DOHH2 (cell line): ENCODE results near the gene LOXL4.

Experiments
- H3F3A ChIP-seq: fragments of 200-600 bp; sonication (generic), shearing (Covaris generic); 2 replicates; pipeline ENCODE4 v1.6.0; 2016; ENCODE audit warnings: antibody characterized with exemption, mild to moderate bottlenecking; ENCODE audit not compliant: control insufficient read depth, insufficient read depth
- H3K27ac ChIP-seq: fragments of 200-600 bp; sonication (generic); 2 replicates; pipeline ENCODE4 v1.5.1; 2014; ENCODE audit warnings: low read depth, mild to moderate bottlenecking, low read length, moderate library complexity
- H3K27me3 ChIP-seq: fragments of 200-600 bp; sonication (generic); 2 replicates; pipeline ENCODE4 v1.6.1; 2014; ENCODE audit warnings: mild to moderate bottlenecking, low read length, mixed read lengths; ENCODE audit not compliant: control insufficient read depth
- H3K36me3 ChIP-seq: fragments of 200-600 bp; sonication (generic); 2 replicates; pipeline ENCODE4 v1.6.1; 2014; ENCODE audit warnings: mild to moderate bottlenecking, low read length, moderate library complexity, mixed read lengths; ENCODE audit not compliant: control insufficient read depth
- H3K4me1 ChIP-seq: fragments of 200-600 bp; sonication (generic); 2 replicates; pipeline ENCODE4 v1.6.1; 2014; ENCODE audit warnings: mild to moderate bottlenecking, low read length, mixed read lengths; ENCODE audit not compliant: control insufficient read depth
- H3K4me2 ChIP-seq: fragments of 200-600 bp; sonication (generic); 2 replicates; pipeline ENCODE4 v1.6.0; 2014; ENCODE audit warnings: mild to moderate bottlenecking, low read length, moderate library complexity
- H3K4me3 ChIP-seq: fragments of 200-600 bp; sonication (generic); 2 replicates; pipeline ENCODE4 v1.5.1; 2014; ENCODE audit warnings: mild to moderate bottlenecking, low read length, mixed read lengths
- H3K79me2 ChIP-seq: fragments of 200-600 bp; sonication (generic); 2 replicates; pipeline ENCODE4 v1.6.1; 2014; ENCODE audit warnings: mild to moderate bottlenecking, low read length, mixed read lengths; ENCODE audit not compliant: control insufficient read depth
- H3K9me2 ChIP-seq: fragments of 200-600 bp; sonication (generic); replicated peaks from 2 replicates; pipeline ENCODE4 v1.6.1; 2014; ENCODE audit warnings: mild to moderate bottlenecking, low read length, mixed read lengths; ENCODE audit not compliant: control insufficient read depth
- H3K9me3 ChIP-seq: fragments of 200-600 bp; sonication (generic); 2 replicates; pipeline ENCODE4 v1.6.1; 2014; ENCODE audit warnings: antibody characterized with exemption, low read length, mixed read lengths; ENCODE audit not compliant: control insufficient read depth, insufficient read depth
- H4K20me1 ChIP-seq: fragments of 200-600 bp; sonication (generic); 2 replicates; pipeline ENCODE4 v1.6.0; 2014; ENCODE audit warnings: low read depth, mild to moderate bottlenecking, antibody characterized with exemption, low read length, moderate library complexity; ENCODE audit not compliant: control insufficient read depth, insufficient read depth
- CTCF ChIP-seq: fragments of 200-600 bp; sonication (generic); IDR thresholded peaks from one replicate; pipeline ENCODE4 v1.5.1; 2014; ENCODE audit warnings: antibody characterized with exemption, mild to moderate bottlenecking, low read depth, low read length; ENCODE audit not compliant: poor library complexity, severe bottlenecking
- EZH2phosphoT487 ChIP-seq: fragments of 200-600 bp; sonication (generic); IDR thresholded peaks from 2 replicates; pipeline ENCODE4 v1.6.1; 2017; ENCODE audit warnings: borderline replicate concordance, mild to moderate bottlenecking, antibody characterized with exemption, low read length, moderate library complexity, mixed read lengths

Gene LOXL4

GRCh38 chr10:98270073-98270740, 2.2 kb upstream of the LOXL4 start:
- no peaks in the 10 kb centered on the region for H3K79me2 ChIP-seq
- no peaks in the 10 kb centered on the region for H3K36me3 ChIP-seq
- H4K20me1 ChIP-seq = 0 out of 2 replicates have a peak, but pooled peaks cover 4% of the 10 kb centered on the region
- peaks cover 60% of the 10 kb centered on the region for H3K27me3 ChIP-seq
- H3K9me3 ChIP-seq = no peaks in the 10 kb centered on the region
- peaks cover 8% of the 10 kb centered on the region for H3K4me1 ChIP-seq
- no peaks in the 10 kb centered on the region for H3K9me2 ChIP-seq
- H3K27ac ChIP-seq = no peak overlapping the region
- H3F3A ChIP-seq = no peaks in the 10 kb centered on the region
- no peak overlapping the region for H3K4me2 ChIP-seq
- TF ChIP-seq CTCF (no peak), EZH2phosphoT487 (no peak)
- H3K4me3 ChIP-seq = no peak overlapping the region

GRCh38 chr10:98269435-98269912, 1.5 kb upstream of the LOXL4 start:
- H3K27me3 ChIP-seq = peaks cover 54% of the 10 kb centered on the region
- H3K27ac ChIP-seq = no peak overlapping the region
- H3K9me3 ChIP-seq = no peaks in the 10 kb centered on the region
- H3K4me3 ChIP-seq = no peak overlapping the region
- H3K4me2 ChIP-seq = no peak overlapping the region
- peaks cover 8% of the 10 kb centered on the region for H3K4me1 ChIP-seq
- no peaks in the 10 kb centered on the region for H3F3A ChIP-seq
- no peaks in the 10 kb centered on the region for H3K36me3 ChIP-seq
- 0 out of 2 replicates have a peak, but pooled peaks cover 4% of the 10 kb centered on the region for H4K20me1 ChIP-seq
- no peak for TF ChIP-seq EZH2phosphoT487
- no peak for TF ChIP-seq CTCF
- no peaks in the 10 kb centered on the region for H3K9me2 ChIP-seq
- no peaks in the 10 kb centered on the region for H3K79me2 ChIP-seq

GRCh38 chr10:98268694-98269431, 869 bp upstream of the LOXL4 start:
- Histone ChIP-seq H3K36me3 (no peaks in the 10 kb centered on the region), H3K27me3 (peaks cover 54% of the 10 kb centered on the region), H3K4me3 (peak overlapping the region; percentile 42), H3K4me2 (peak overlapping the region; percentile 60), H3F3A (no peaks in the 10 kb centered on the region), H4K20me1 (0 out of 2 replicates have a peak, but pooled peaks cover 4% of the 10 kb centered on the region), H3K27ac (no peak overlapping the region), H3K4me1 (peaks cover 8% of the 10 kb centered on the region), H3K9me3 (no peaks in the 10 kb centered on the region), H3K79me2 (no peaks in the 10 kb centered on the region), H3K9me2 (no peaks in the 10 kb centered on the region)
- TF ChIP-seq EZH2phosphoT487 = no peak
- no peak for TF ChIP-seq CTCF
